A549 (cell line): ENCODE measurements around the gene ALDH1A2.

Experiments used
- CEBPB ChIP-seq, 2 experiments: fragments of >200 bp in 1 of 2; sonication (Bioruptor Twin) in 1 of 2; formaldehyde crosslinking in 1 of 2; IDR thresholded peaks; 2 replicates each; pipeline ENCODE4 v1.6.1; 2012 to 2016
- CTCF ChIP-seq: fragments of >200 bp; sonication (Bioruptor Twin); formaldehyde crosslinking; IDR thresholded peaks from 3 replicates; pipeline ENCODE4 v1.5.1; 2016
- EP300 ChIP-seq, 2 experiments: fragments of >200 bp; sonication (Bioruptor Twin); formaldehyde crosslinking; IDR thresholded peaks; 2 replicates in 1 of 2; 3 replicates in 1 of 2; pipeline ENCODE4 v1.6.1; 2016 to 2017
- FOXS1 ChIP-seq: fragments of 250-450 bp; sonication (Bioruptor Pico); IDR thresholded peaks from 2 replicates; pipeline ENCODE4 v1.5.0; 2020; ENCODE audit warnings: mild to moderate bottlenecking, moderate library complexity
- HDAC2 ChIP-seq: fragments of 200-600 bp; sonication (generic); IDR thresholded peaks from 2 replicates; pipeline ENCODE4 v1.6.1; 2016
- JUNB ChIP-seq: fragments of >200 bp; sonication (Bioruptor Twin); formaldehyde crosslinking; IDR thresholded peaks from 2 replicates; pipeline ENCODE4 v1.6.1; 2016
- KDM1A ChIP-seq: fragments of 200-600 bp; sonication (generic); IDR thresholded peaks from 2 replicates; pipeline ENCODE4 v1.6.1; 2016; ENCODE audit warnings: low read depth, mild to moderate bottlenecking
- MAX ChIP-seq: IDR thresholded peaks from 2 replicates; pipeline ENCODE4 v1.6.1; 2012
- MYC ChIP-seq: IDR thresholded peaks from 2 replicates; pipeline ENCODE4 v1.6.1; 2012; ENCODE audit warnings: mild to moderate bottlenecking, inconsistent platforms, low read length, improper control_type of control experiment, borderline replicate concordance
- POLR2A ChIP-seq: IDR thresholded peaks from 2 replicates; pipeline ENCODE4 v1.6.1; 2012; ENCODE audit warnings: mild to moderate bottlenecking, low read length
- POLR2AphosphoS2 ChIP-seq: conservative IDR thresholded peaks from 2 replicates; pipeline ENCODE4 v1.6.1; 2012; ENCODE audit warnings: low read length, improper control_type of control experiment, inconsistent platforms
- RAD21 ChIP-seq, 2 experiments: fragments of >200 bp in 1 of 2; sonication (Bioruptor Twin) in 1 of 2; formaldehyde crosslinking in 1 of 2; IDR thresholded peaks in 1 of 2; conservative IDR thresholded peaks in 1 of 2; 2 replicates in 1 of 2; 3 replicates in 1 of 2; pipeline ENCODE4 v1.6.1; 2012 to 2018; ENCODE audit warnings: inconsistent platforms in 1 of 2
- TF ChIP-seq, protein P1 (sequence below): fragments of 200-600 bp; sonication (generic); IDR thresholded peaks from 2 replicates; pipeline ENCODE4 v1.6.1; 2016; ENCODE audit warnings: antibody characterized with exemption, mild to moderate bottlenecking, moderate library complexity

GRCh38 chr15:58114812-58115211, 49.3 kb upstream of the ALDH1A2 start:
- no peak for TF ChIP-seq FOXS1 (CRISPR knock-in tag)
- TF ChIP-seq CTCF, result no peak
- no peak for TF ChIP-seq EP300 (IDR thresholded peaks at IDR 0.05)
- TF ChIP-seq POLR2A, result no peak
- TF ChIP-seq MAX, result no peak
- no peak for TF ChIP-seq CEBPB (IDR thresholded peaks at IDR 0.05)
- no peak for TF ChIP-seq KDM1A
- TF ChIP-seq RAD21 (conservative IDR thresholded peaks at IDR 0.05 in 1 of 2, IDR thresholded peaks at IDR 0.05 in 1 of 2), result no peak
- no peak for TF ChIP-seq MYC
- TF ChIP-seq, protein P1, sequence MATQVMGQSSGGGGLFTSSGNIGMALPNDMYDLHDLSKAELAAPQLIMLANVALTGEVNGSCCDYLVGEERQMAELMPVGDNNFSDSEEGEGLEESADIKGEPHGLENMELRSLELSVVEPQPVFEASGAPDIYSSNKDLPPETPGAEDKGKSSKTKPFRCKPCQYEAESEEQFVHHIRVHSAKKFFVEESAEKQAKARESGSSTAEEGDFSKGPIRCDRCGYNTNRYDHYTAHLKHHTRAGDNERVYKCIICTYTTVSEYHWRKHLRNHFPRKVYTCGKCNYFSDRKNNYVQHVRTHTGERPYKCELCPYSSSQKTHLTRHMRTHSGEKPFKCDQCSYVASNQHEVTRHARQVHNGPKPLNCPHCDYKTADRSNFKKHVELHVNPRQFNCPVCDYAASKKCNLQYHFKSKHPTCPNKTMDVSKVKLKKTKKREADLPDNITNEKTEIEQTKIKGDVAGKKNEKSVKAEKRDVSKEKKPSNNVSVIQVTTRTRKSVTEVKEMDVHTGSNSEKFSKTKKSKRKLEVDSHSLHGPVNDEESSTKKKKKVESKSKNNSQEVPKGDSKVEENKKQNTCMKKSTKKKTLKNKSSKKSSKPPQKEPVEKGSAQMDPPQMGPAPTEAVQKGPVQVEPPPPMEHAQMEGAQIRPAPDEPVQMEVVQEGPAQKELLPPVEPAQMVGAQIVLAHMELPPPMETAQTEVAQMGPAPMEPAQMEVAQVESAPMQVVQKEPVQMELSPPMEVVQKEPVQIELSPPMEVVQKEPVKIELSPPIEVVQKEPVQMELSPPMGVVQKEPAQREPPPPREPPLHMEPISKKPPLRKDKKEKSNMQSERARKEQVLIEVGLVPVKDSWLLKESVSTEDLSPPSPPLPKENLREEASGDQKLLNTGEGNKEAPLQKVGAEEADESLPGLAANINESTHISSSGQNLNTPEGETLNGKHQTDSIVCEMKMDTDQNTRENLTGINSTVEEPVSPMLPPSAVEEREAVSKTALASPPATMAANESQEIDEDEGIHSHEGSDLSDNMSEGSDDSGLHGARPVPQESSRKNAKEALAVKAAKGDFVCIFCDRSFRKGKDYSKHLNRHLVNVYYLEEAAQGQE, result no peak
- no peak for TF ChIP-seq JUNB
- no peak for TF ChIP-seq HDAC2
- no peak for TF ChIP-seq POLR2AphosphoS2
